ENCODE data around the gene MLPH. TPM values are rescaled to one million over a fixed set of nuclear protein-coding genes. Genes with fewer than 3 reads are reported as not detected.

MLPH gene
- polyA plus RNA-seq, 3 donors: not detected

DNA sequence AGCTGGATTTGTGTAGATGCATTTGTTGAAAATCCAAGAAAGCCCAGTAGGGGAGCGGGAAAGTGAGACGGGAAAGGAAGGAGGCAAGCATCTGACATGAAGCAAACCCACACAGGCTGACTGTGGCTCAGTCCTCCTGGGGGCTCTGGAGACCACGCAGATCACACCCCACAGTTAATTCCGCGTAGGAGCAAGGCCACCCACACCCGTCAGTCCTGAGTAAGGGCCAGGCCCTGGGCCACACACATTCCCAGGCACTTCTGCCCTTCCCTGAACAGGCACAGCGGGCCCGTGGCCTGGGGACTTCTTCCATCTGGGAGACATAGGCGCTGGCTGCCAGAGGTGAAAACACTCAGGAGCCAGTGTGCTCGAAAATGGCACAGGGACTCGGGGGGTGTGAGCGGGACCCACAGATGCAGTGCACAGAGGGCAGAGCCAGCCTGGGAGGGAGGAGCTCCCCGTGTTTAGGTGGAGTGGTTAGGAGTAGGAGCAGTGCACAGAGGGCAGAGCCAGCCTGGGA is 59.9 kb downstream of the MLPH start:
- Histone ChIP-seq H3K27ac (ENCODE audit: low read depth in 1 of 2, low read length in 2 of 2) (no peak overlapping the region), H3K36me3 (replicated peaks in 1 of 2; ENCODE audit: control insufficient read depth in 1 of 2, insufficient read depth in 2 of 2, low read length in 2 of 2) (no peaks in the 10 kb centered on the region), H3K4me3 (replicated peaks in 1 of 3; ENCODE audit: low read depth in 2 of 3, low read length in 3 of 3) (no peak overlapping the region), H3K4me2 (replicated peaks; ENCODE audit: extremely low read depth, low read length, poor library complexity, severe bottlenecking) (no peak overlapping the region), H3K4me1 (ENCODE audit: control insufficient read depth in 1 of 2, insufficient read depth in 2 of 2, low read length in 2 of 2) (no peaks in the 10 kb centered on the region), H4K20me1 (ENCODE audit: insufficient read depth, low read length) (no peaks in the 10 kb centered on the region), H2AFZ (ENCODE audit: insufficient read depth, low read depth, low read length, poor library complexity, severe bottlenecking) (no peak overlapping the region), H3K9me3 (replicated peaks in 1 of 2; ENCODE audit: control insufficient read depth in 1 of 2, insufficient read depth in 1 of 2, low read length in 2 of 2) (no peaks in the 10 kb centered on the region), H3K79me2 (ENCODE audit: insufficient read depth, low read length) (no peaks in the 10 kb centered on the region), H3K9ac (ENCODE audit: insufficient read depth, low read length, poor library complexity, severe bottlenecking) (no peak overlapping the region), H3K27me3 (ENCODE audit: control insufficient read depth in 2 of 2, insufficient read depth in 2 of 2, low read length in 2 of 2) (peaks cover 0 to 2% of the 10 kb centered on the region in 2 donors)
- intact Hi-C loops (cut with micrococcal nuclease): no loop called here
- peaks cover 0 to 5% (median 0%) of the 10 kb centered on the region in 7 donors for H3K9me3 Mint-ChIP-seq
- no peaks in the 10 kb centered on the region for H3K4me1 Mint-ChIP-seq
- no peak for DNase-seq
- H3K27me3 Mint-ChIP-seq (ENCODE audit: low read depth in 3 of 3): peaks cover 8 to 13% (median 13%) of the 10 kb centered on the region in 3 donors
- WGBS (ENCODE audit: insufficient coverage): 94% methylated on average over 8 of the region's 13 CpGs
- TF ChIP-seq, protein P1, sequence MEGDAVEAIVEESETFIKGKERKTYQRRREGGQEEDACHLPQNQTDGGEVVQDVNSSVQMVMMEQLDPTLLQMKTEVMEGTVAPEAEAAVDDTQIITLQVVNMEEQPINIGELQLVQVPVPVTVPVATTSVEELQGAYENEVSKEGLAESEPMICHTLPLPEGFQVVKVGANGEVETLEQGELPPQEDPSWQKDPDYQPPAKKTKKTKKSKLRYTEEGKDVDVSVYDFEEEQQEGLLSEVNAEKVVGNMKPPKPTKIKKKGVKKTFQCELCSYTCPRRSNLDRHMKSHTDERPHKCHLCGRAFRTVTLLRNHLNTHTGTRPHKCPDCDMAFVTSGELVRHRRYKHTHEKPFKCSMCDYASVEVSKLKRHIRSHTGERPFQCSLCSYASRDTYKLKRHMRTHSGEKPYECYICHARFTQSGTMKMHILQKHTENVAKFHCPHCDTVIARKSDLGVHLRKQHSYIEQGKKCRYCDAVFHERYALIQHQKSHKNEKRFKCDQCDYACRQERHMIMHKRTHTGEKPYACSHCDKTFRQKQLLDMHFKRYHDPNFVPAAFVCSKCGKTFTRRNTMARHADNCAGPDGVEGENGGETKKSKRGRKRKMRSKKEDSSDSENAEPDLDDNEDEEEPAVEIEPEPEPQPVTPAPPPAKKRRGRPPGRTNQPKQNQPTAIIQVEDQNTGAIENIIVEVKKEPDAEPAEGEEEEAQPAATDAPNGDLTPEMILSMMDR (IDR thresholded peaks at IDR 0.05): no peak
- H3K4me3 Mint-ChIP-seq: no peak overlapping the region
- H3K27ac Mint-ChIP-seq: peak overlapping the region in 1 of 7 donors; percentile 49
- H3K36me3 Mint-ChIP-seq: no peaks in the 10 kb centered on the region

DNA sequence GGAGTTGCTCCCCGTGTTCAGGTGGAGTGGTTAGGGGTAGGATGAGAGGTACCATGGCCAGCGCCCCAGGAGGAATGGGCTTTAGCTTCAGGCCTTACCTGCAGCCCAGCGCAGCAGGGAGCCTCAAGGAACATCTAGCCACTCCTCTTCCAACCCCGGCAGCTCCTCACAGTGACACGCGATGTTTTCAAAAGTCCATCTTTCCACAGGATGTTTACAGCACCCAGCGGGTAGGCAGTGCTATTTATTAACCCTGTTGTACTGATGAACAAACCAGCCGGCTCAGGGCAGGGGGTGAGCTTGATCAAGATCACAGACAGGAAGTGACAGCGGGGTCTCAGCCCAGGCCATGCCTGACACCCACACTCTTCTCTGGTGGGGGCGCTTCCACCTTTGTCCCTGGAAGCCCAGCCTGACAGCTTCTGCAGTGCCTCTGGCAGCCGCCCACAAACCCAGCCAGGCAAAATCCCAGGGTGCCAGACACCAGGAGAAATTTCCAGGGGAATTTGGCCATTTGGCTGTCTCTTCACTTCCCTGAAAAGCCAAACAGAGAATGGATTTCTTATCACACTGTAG is 60.9 kb downstream of the MLPH start:
- Histone ChIP-seq H3K9ac (ENCODE audit: insufficient read depth, low read length, poor library complexity, severe bottlenecking) (no peak overlapping the region), H3K9me3 (replicated peaks in 1 of 2; ENCODE audit: control insufficient read depth in 1 of 2, insufficient read depth in 1 of 2, low read length in 2 of 2) (peaks cover under 1 to 2% of the 10 kb centered on the region in 2 donors), H3K79me2 (ENCODE audit: insufficient read depth, low read length) (no peaks in the 10 kb centered on the region), H3K27ac (ENCODE audit: low read depth in 1 of 2, low read length in 2 of 2) (no peak overlapping the region), H4K20me1 (ENCODE audit: insufficient read depth, low read length) (no peaks in the 10 kb centered on the region), H3K36me3 (replicated peaks in 1 of 2; ENCODE audit: control insufficient read depth in 1 of 2, insufficient read depth in 2 of 2, low read length in 2 of 2) (no peaks in the 10 kb centered on the region), H2AFZ (ENCODE audit: insufficient read depth, low read depth, low read length, poor library complexity, severe bottlenecking) (no peak overlapping the region), H3K4me2 (replicated peaks; ENCODE audit: extremely low read depth, low read length, poor library complexity, severe bottlenecking) (no peak overlapping the region), H3K4me1 (ENCODE audit: control insufficient read depth in 1 of 2, insufficient read depth in 2 of 2, low read length in 2 of 2) (no peaks in the 10 kb centered on the region), H3K27me3 (ENCODE audit: control insufficient read depth in 2 of 2, insufficient read depth in 2 of 2, low read length in 2 of 2) (peaks cover 0 to 2% of the 10 kb centered on the region in 2 donors), H3K4me3 (replicated peaks in 1 of 3; ENCODE audit: low read depth in 2 of 3, low read length in 3 of 3) (no peak overlapping the region)
- intact Hi-C loops (cut with micrococcal nuclease): no loop called here
- Mint-ChIP-seq H3K9me3 (peaks cover 0 to 3% (median 2%) of the 10 kb centered on the region in 7 donors), H3K27me3 (ENCODE audit: low read depth in 3 of 3) (peaks cover 8 to 13% (median 13%) of the 10 kb centered on the region in 3 donors), H3K36me3 (no peaks in the 10 kb centered on the region), H3K4me3 (no peak overlapping the region), H3K4me1 (no peaks in the 10 kb centered on the region), H3K27ac (no peak overlapping the region)
- DNase-seq: no peak
- WGBS (ENCODE audit: insufficient coverage): 62% methylated on average over 8 of the region's 11 CpGs
- TF ChIP-seq, protein P1 (IDR thresholded peaks at IDR 0.05): no peak

Measured in CD14-positive monocyte (primary cell).